IMR-90 (cell line): Measurements from ENCODE around the gene NEUROD6. TPM values are rescaled to one million over a fixed set of nuclear protein-coding genes. Genes with fewer than 3 reads are reported as not detected.

Experiments
- ATAC-seq: fragments of 200-7000 bp; cut with Tn5 transposase; 2 replicates; pipeline ENCODE4 v1.9.1; 2020; ENCODE audit warnings: low read depth, mild to moderate bottlenecking, moderate library complexity
- Bru-seq: library from RNA; stranded (reverse); fragments of 400-500 nt; gene quantifications from one replicate; lab custom pipeline; 2021; lab: Mats Ljungman, UMichigan
- BruChase-seq, 2 experiments: library from RNA; stranded (reverse); fragments of 400-500 nt; gene quantifications; one replicate each; lab custom pipeline; 2021; lab: Mats Ljungman, UMichigan
- BruUV-seq: library from RNA; stranded (reverse); fragments of 400-500 nt; replicated peaks from 2 replicates; lab custom pipeline; 2021; lab: Mats Ljungman, UMichigan
- CTCF ChIA-PET: fragments of 300-600 bp; formaldehyde crosslinking; extraction: SDS; loops from one replicate; lab custom pipeline; 2021; ENCODE audit warnings: antibody characterized with exemption; lab: Yijun Ruan, JAX
- POLR2A ChIA-PET: fragments of 300-600 bp; sonication (Branson Sonifier 250); formaldehyde crosslinking; loops from one replicate; lab custom pipeline; 2022; ENCODE audit warnings: antibody characterized with exemption; ENCODE audit not compliant: unreplicated experiment; lab: Charles Lee
- DNase-seq: peaks from one replicate; pipeline ENCODE4 v3.0.0; 2013
- H2AFZ ChIP-seq: replicated peaks from 2 replicates; pipeline ENCODE3; 2013; ENCODE audit warnings: low read length, mild to moderate bottlenecking; ENCODE audit not compliant: poor library complexity
- H2AK5ac ChIP-seq: 2 replicates; pipeline ENCODE4 v1.6.1; 2013; ENCODE audit warnings: low read depth, low read length, inconsistent platforms
- H2AK9ac ChIP-seq: replicated peaks from 2 replicates; pipeline ENCODE3; 2013; ENCODE audit warnings: mild to moderate bottlenecking, low read depth, low read length, moderate library complexity; ENCODE audit not compliant: poor library complexity
- H2BK120ac ChIP-seq: 2 replicates; pipeline ENCODE4 v1.6.1; 2013; ENCODE audit warnings: low read depth, low read length, inconsistent platforms
- H2BK15ac ChIP-seq: 3 replicates; pipeline ENCODE4 v1.6.1; 2013; ENCODE audit warnings: low read depth, low read length, inconsistent platforms
- H2BK20ac ChIP-seq: 2 replicates; pipeline ENCODE4 v1.6.1; 2013; ENCODE audit warnings: low read depth, mild to moderate bottlenecking, inconsistent platforms, low read length, moderate library complexity
- H2BK5ac ChIP-seq: 2 replicates; pipeline ENCODE4 v1.6.1; 2013; ENCODE audit warnings: mild to moderate bottlenecking, low read depth, low read length, inconsistent platforms; ENCODE audit not compliant: poor library complexity, severe bottlenecking
- H3K14ac ChIP-seq: replicated peaks from 2 replicates; pipeline ENCODE4 v1.6.1; 2013; ENCODE audit warnings: low read depth, low read length, inconsistent platforms
- H3K18ac ChIP-seq: 2 replicates; pipeline ENCODE4 v1.6.1; 2013; ENCODE audit warnings: low read depth, low read length, control low read depth
- H3K23ac ChIP-seq: 2 replicates; pipeline ENCODE4 v1.6.1; 2013; ENCODE audit warnings: low read depth, low read length, inconsistent platforms
- H3K27ac ChIP-seq: 2 replicates; pipeline ENCODE4 v1.5.1; 2013; ENCODE audit warnings: mild to moderate bottlenecking, control low read depth, low read length; ENCODE audit not compliant: insufficient read depth
- H3K27me3 ChIP-seq: 2 replicates; pipeline ENCODE4 v1.6.1; 2013; ENCODE audit warnings: low read length; ENCODE audit not compliant: control insufficient read depth, insufficient read depth
- H3K36me3 ChIP-seq: 2 replicates; pipeline ENCODE4 v1.6.1; 2013; ENCODE audit warnings: low read length, mixed read lengths; ENCODE audit not compliant: control insufficient read depth, insufficient read depth
- H3K4ac ChIP-seq: 2 replicates; pipeline ENCODE4 v1.6.1; 2013; ENCODE audit warnings: low read depth, low read length, inconsistent platforms
- H3K4me1 ChIP-seq: 2 replicates; pipeline ENCODE4 v1.6.1; 2013; ENCODE audit warnings: low read length, mixed read lengths; ENCODE audit not compliant: control insufficient read depth, insufficient read depth
- H3K4me2 ChIP-seq: 2 replicates; pipeline ENCODE4 v1.6.1; 2013; ENCODE audit warnings: low read depth, mild to moderate bottlenecking, control low read depth, low read length, moderate library complexity
- H3K4me3 ChIP-seq: 2 replicates; pipeline ENCODE4 v1.5.1; 2013; ENCODE audit warnings: low read depth, mild to moderate bottlenecking, control low read depth, low read length, moderate library complexity; ENCODE audit not compliant: insufficient read depth
- H3K56ac ChIP-seq: 2 replicates; pipeline ENCODE4 v1.6.1; 2013; ENCODE audit warnings: low read length, inconsistent platforms; ENCODE audit not compliant: insufficient read depth; ENCODE audit errors: extremely low read depth
- H3K79me1 ChIP-seq, 2 experiments: 2 replicates each; pipeline ENCODE4 v1.6.1; 2013; ENCODE audit warnings: low read length in 2 of 2, inconsistent platforms in 1 of 2, low read depth in 1 of 2
- H3K9ac ChIP-seq: 2 replicates; pipeline ENCODE4 v1.6.1; 2013; ENCODE audit warnings: low read depth, low read length, control low read depth
- H3K9me1 ChIP-seq: 2 replicates; pipeline ENCODE4 v1.6.1; 2013; ENCODE audit warnings: low read length, inconsistent platforms; ENCODE audit not compliant: insufficient read depth
- H3K9me3 ChIP-seq: 2 replicates; pipeline ENCODE4 v1.6.1; 2013; ENCODE audit warnings: low read length; ENCODE audit not compliant: control insufficient read depth, insufficient read depth
- H4K20me1 ChIP-seq: 2 replicates; pipeline ENCODE4 v1.6.1; 2013; ENCODE audit warnings: low read length, inconsistent platforms; ENCODE audit not compliant: insufficient read depth
- H4K5ac ChIP-seq: 2 replicates; pipeline ENCODE4 v1.6.1; 2013; ENCODE audit warnings: mild to moderate bottlenecking, low read depth, low read length, control low read depth
- H4K8ac ChIP-seq, 2 experiments: 2 replicates each; pipeline ENCODE4 v1.6.1; 2013; ENCODE audit warnings: low read depth in 2 of 2, low read length in 2 of 2, control low read depth in 1 of 2, inconsistent platforms in 1 of 2
- H4K91ac ChIP-seq: 2 replicates; pipeline ENCODE4 v1.6.1; 2013; ENCODE audit warnings: low read depth, low read length, inconsistent platforms; ENCODE audit not compliant: insufficient read depth
- BHLHE40 ChIP-seq: fragments of 150-350 bp; IDR thresholded peaks from 2 replicates; pipeline ENCODE4 v1.6.1; 2016; ENCODE audit warnings: mild to moderate bottlenecking, low read depth, low read length
- CEBPB ChIP-seq: IDR thresholded peaks from 2 replicates; pipeline ENCODE4 v1.6.1; 2012; ENCODE audit warnings: low read depth, low read length, improper control_type of control experiment
- CHD1 ChIP-seq: IDR thresholded peaks from 2 replicates; pipeline ENCODE4 v1.6.1; 2012; ENCODE audit warnings: low read depth, low read length, improper control_type of control experiment
- CTCF ChIP-seq: conservative IDR thresholded peaks from 2 replicates; pipeline ENCODE4 v1.5.1; 2012; ENCODE audit warnings: mild to moderate bottlenecking, low read depth, low read length, improper control_type of control experiment
- ELK1 ChIP-seq: fragments of 150-350 bp; IDR thresholded peaks from 2 replicates; pipeline ENCODE4 v1.6.1; 2016; ENCODE audit warnings: low read depth, mild to moderate bottlenecking, low read length, moderate library complexity, borderline replicate concordance
- FOS ChIP-seq: fragments of 150-350 bp; IDR thresholded peaks from 2 replicates; pipeline ENCODE4 v1.6.1; 2016; ENCODE audit warnings: low read depth, low read length
- MAFK ChIP-seq: IDR thresholded peaks from 2 replicates; pipeline ENCODE4 v1.6.1; 2012; ENCODE audit warnings: low read depth, low read length, improper control_type of control experiment
- MAZ ChIP-seq: IDR thresholded peaks from 2 replicates; pipeline ENCODE4 v1.6.1; 2012; ENCODE audit warnings: low read depth, mild to moderate bottlenecking, low read length, improper control_type of control experiment, moderate library complexity, borderline replicate concordance
- MXI1 ChIP-seq: IDR thresholded peaks from 2 replicates; pipeline ENCODE4 v1.6.1; 2012; ENCODE audit warnings: low read depth, mild to moderate bottlenecking, low read length, moderate library complexity, borderline replicate concordance
- NFE2L2 ChIP-seq: fragments of 150-350 bp; IDR thresholded peaks from 2 replicates; pipeline ENCODE4 v1.6.1; 2016; ENCODE audit warnings: low read depth, mild to moderate bottlenecking, low read length
- RAD21 ChIP-seq: IDR thresholded peaks from 2 replicates; pipeline ENCODE4 v1.6.1; 2012; ENCODE audit warnings: low read length, improper control_type of control experiment
- RCOR1 ChIP-seq: IDR thresholded peaks from 2 replicates; pipeline ENCODE4 v1.6.1; 2012; ENCODE audit warnings: mild to moderate bottlenecking, low read length, improper control_type of control experiment; ENCODE audit not compliant: insufficient replicate concordance
- RFX5 ChIP-seq: IDR thresholded peaks from 2 replicates; pipeline ENCODE4 v1.8.0; 2012; ENCODE audit warnings: low read depth, mild to moderate bottlenecking, low read length, moderate library complexity
- SMC3 ChIP-seq: fragments of 150-350 bp; IDR thresholded peaks from 2 replicates; pipeline ENCODE4 v1.6.1; 2016; ENCODE audit warnings: low read depth, mild to moderate bottlenecking, antibody characterized with exemption, low read length, moderate library complexity
- USF2 ChIP-seq: fragments of 150-350 bp; IDR thresholded peaks from 2 replicates; pipeline ENCODE4 v1.6.1; 2017; ENCODE audit warnings: mild to moderate bottlenecking, antibody characterized with exemption, low read length, low read depth
- WGBS, 2 experiments: methylation state at CpG; one replicate each; pipeline versions ENCODE4 v1.1.5 to v1.1.7; 2013; ENCODE audit warnings: missing lambda C conversion rate in 2 of 2; ENCODE audit not compliant: insufficient read length in 1 of 2; ENCODE audit errors: extremely low coverage in 2 of 2; 5-methylcytosine and 5-hydroxymethylcytosine counted together
- dilution Hi-C: fragments of 300-500 bp; cut with HindIII; formaldehyde crosslinking; loops from one replicate; pipeline ENCODE4 v1.14.3; 2018; ENCODE audit warnings: low sequenced_read_pairs; ENCODE audit not compliant: unreplicated experiment
- in situ Hi-C: fragments of 300-500 bp; cut with MboI; formaldehyde crosslinking; loops from 3 replicates; pipeline ENCODE4 v1.14.3; 2019; ENCODE audit warnings: low sequenced_read_pairs, inconsistent platforms, mixed read lengths
- intact Hi-C: fragments of 100-400 bp; cut with micrococcal nuclease; formaldehyde crosslinking; loops from 2 replicates; pipeline ENCODE4 v1.10.0; 2022
- long read RNA-seq: library from polyadenylated mRNA; unstranded; transcript quantifications from one replicate; pipeline ENCODE4 v2.0.0, GENCODE V29; 2021; ENCODE audit not compliant: unreplicated experiment
- polyA plus RNA-seq, 3 experiments: library from polyadenylated mRNA; depleted of rRNA; stranded (reverse); fragments of >200 nt; gene quantifications; 2 replicates each; pipeline ENCODE4 v1.2.3, GENCODE V29; 2012; ENCODE audit warnings: low replicate concordance in 1 of 3
- total RNA-seq: library from RNA; depleted of rRNA; stranded (reverse); fragments of >200 nt; gene quantifications from 2 replicates; pipeline ENCODE4 v1.2.3, GENCODE V29; 2012; rRNA removed

The NEUROD6 gene
- total RNA-seq (not detected in 2 replicates), polyA plus RNA-seq (2012; rRNA removed) (not detected in 2 replicates), Bru-seq, nascent RNA (not detected), BruChase-seq, experiment 1, labeled RNA remaining after a 6-hour chase (not detected), BruChase-seq, experiment 2, labeled RNA remaining after a 2-hour chase (not detected)
- polyA plus RNA-seq (2012; cell fraction: cytosol; rRNA removed): not detected in 2 replicates
- polyA plus RNA-seq (2012; cell fraction: nucleus; rRNA removed; ENCODE audit: low replicate concordance): not detected in 2 replicates
- long read RNA-seq: 0 reads

GRCh38 chr7:31340603-31341002 is at the start of gene NEUROD6:
Gene NEUROD6 (minus strand): TSS chr7:31340726. CDS start chr7:31339268, 1,458 bp downstream.
- no peak within 1 kb of the TSS for H2BK15ac ChIP-seq
- no peak within 1 kb of the TSS for H4K5ac ChIP-seq
- no peak within 1 kb of the TSS for H3K4me2 ChIP-seq
- no TSS peak for BruUV-seq
- H2BK20ac ChIP-seq: no peak within 1 kb of the TSS
- H4K8ac ChIP-seq: no peak within 1 kb of the TSS
- H4K20me1 ChIP-seq: no peaks in the 10 kb centered on the region
- intact Hi-C loops (no loop called here), in situ Hi-C loops (no loop called here), dilution Hi-C loops (no loop called here)
- POLR2A ChIA-PET: no interaction called here
- TF ChIP-seq RCOR1 (no peak), MAFK (no peak), FOS (no peak), CTCF (no peak), RFX5 (no peak), RAD21 (no peak), USF2 (no peak), NFE2L2 (no peak), MXI1 (no peak), CEBPB (no peak), CHD1 (no peak), MAZ (no peak), ELK1 (no peak), BHLHE40 (no peak), SMC3 (no peak)
- H3K9ac ChIP-seq: no peak within 1 kb of the TSS
- no peak within 1 kb of the TSS for H3K27ac ChIP-seq
- H3K9me1 ChIP-seq: no peaks in the 10 kb centered on the region
- no peak within 1 kb of the TSS for H2AK9ac ChIP-seq
- no peaks in the 10 kb centered on the region for H3K4me1 ChIP-seq
- no peak within 1 kb of the TSS for H3K56ac ChIP-seq
- no peak within 1 kb of the TSS for H3K14ac ChIP-seq
- H2AK5ac ChIP-seq: no peak within 1 kb of the TSS
- no peak within 1 kb of the TSS for H3K4ac ChIP-seq
- no peak within 1 kb of the TSS for H2BK120ac ChIP-seq
- no peaks in the 10 kb centered on the region for H3K79me1 ChIP-seq
- no peak within 1 kb of the TSS for H3K4me3 ChIP-seq
- no peak within 1 kb of the TSS for H4K91ac ChIP-seq
- H3K27me3 ChIP-seq: peaks cover 2% of the 10 kb centered on the region; the same call in 1 of the 2 replicates
- no peak within 1 kb of the TSS for H2BK5ac ChIP-seq
- DNase-seq: no peak
- CTCF ChIA-PET: no interaction called here
- WGBS, 2 experiments: no CpG with 5 or more reads among the region's 6 CpGs
- no peak within 1 kb of the TSS for H2AFZ ChIP-seq
- H3K18ac ChIP-seq: no peak within 1 kb of the TSS
- no peaks in the 10 kb centered on the region for H3K36me3 ChIP-seq
- H3K23ac ChIP-seq: no peak within 1 kb of the TSS
- H3K9me3 ChIP-seq: no peaks in the 10 kb centered on the region
- ATAC-seq: no peak
